ENCODE data around the gene HPGDS.
"Not testable (repeated sequence)": the region's sequence is repeated elsewhere in the genome, so short reads cannot be mapped to it uniquely, and the experiment has no call there.

HPGDS gene

GRCh38 chr4:94342694-94343093 lies at the start of gene HPGDS:
Gene HPGDS, minus strand, starts transcription at chr4:94342836. Its CDS starts 8,207 bp downstream, at chr4:94334629.
- no peak for DNase-seq

GRCh38 chr4:94390804-94391410 lies 48.3 kb upstream of the HPGDS start:
- DNase-seq, result peak; percentile 43

GRCh38 chr4:94389595-94390267 lies 47.1 kb upstream of the HPGDS start:
- DNase-seq, result no peak

- not testable (repeated sequence) for DNase-seq
Observed at GRCh38 chr4:94387965-94388364, 45.3 kb upstream of the HPGDS start.

GRCh38 chr4:94385452-94385851 lies 42.8 kb upstream of the HPGDS start:
- DNase-seq, result not testable (repeated sequence)

GRCh38 chr4:94382891-94383290 lies 40.3 kb upstream of the HPGDS start:
- DNase-seq, result not testable (repeated sequence)

GRCh38 chr4:94378047-94378446 lies 35.4 kb upstream of the HPGDS start:
- DNase-seq, result no peak

GRCh38 chr4:94377294-94377693 lies 34.7 kb upstream of the HPGDS start:
- no peak for DNase-seq

- no peak for DNase-seq
Observed at GRCh38 chr4:94375364-94375763, 32.7 kb upstream of the HPGDS start.

- DNase-seq, result no peak
Observed at GRCh38 chr4:94373752-94374151, 31.1 kb upstream of the HPGDS start.

GRCh38 chr4:94372991-94373390 lies 30.4 kb upstream of the HPGDS start:
- DNase-seq, result no peak

- no peak for DNase-seq
Observed at GRCh38 chr4:94372228-94372978, 29.8 kb upstream of the HPGDS start.

GRCh38 chr4:94371290-94371689 lies 28.7 kb upstream of the HPGDS start:
- no peak for DNase-seq

- no peak for DNase-seq
Observed at GRCh38 chr4:94370533-94371254, 28.1 kb upstream of the HPGDS start.

GRCh38 chr4:94369046-94369445 lies 26.4 kb upstream of the HPGDS start:
- no peak for DNase-seq

GRCh38 chr4:94368459-94368858 lies 25.8 kb upstream of the HPGDS start:
- DNase-seq, result no peak

- DNase-seq, result no peak
Observed at GRCh38 chr4:94365304-94365703, 22.7 kb upstream of the HPGDS start.

GRCh38 chr4:94364527-94364926 lies 21.9 kb upstream of the HPGDS start:
- no peak for DNase-seq

GRCh38 chr4:94363136-94363655 lies 20.6 kb upstream of the HPGDS start:
- DNase-seq, result no peak

- DNase-seq, result no peak
Observed at GRCh38 chr4:94359838-94360237, 17.2 kb upstream of the HPGDS start.

- no peak for DNase-seq
Observed at GRCh38 chr4:94359221-94359620, 16.6 kb upstream of the HPGDS start.

GRCh38 chr4:94358101-94358500 lies 15.5 kb upstream of the HPGDS start:
- no peak for DNase-seq

- DNase-seq, result no peak
Observed at GRCh38 chr4:94357624-94358023, 15.0 kb upstream of the HPGDS start.
